GM23338 (cell line): ENCODE measurements around the gene RBPJ. TPM values are rescaled to one million over a fixed set of nuclear protein-coding genes. Genes with fewer than 3 reads are reported as not detected.

ENCODE experiments used
- ATAC-seq: fragments of 200-7000 bp; cut with Tn5 transposase; 3 replicates; pipeline ENCODE4 v1.9.1; 2020
- DNase-seq: peaks from one replicate; pipeline ENCODE4 v3.0.0-alpha.2; 2015; ENCODE audit warnings: low spot score
- H2AFZ ChIP-seq: fragments of 200-600 bp; sonication (generic); 2 replicates; pipeline ENCODE4 v1.8.0; 2016; ENCODE audit warnings: antibody characterized with exemption, mild to moderate bottlenecking, moderate library complexity
- H3F3A ChIP-seq: fragments of 200-600 bp; sonication (generic); replicated peaks from 2 replicates; pipeline ENCODE4 v1.8.0; 2017; ENCODE audit warnings: antibody characterized with exemption, mixed run types, low read depth
- H3K27ac ChIP-seq: fragments of 200-600 bp; sonication (generic); 2 replicates; pipeline ENCODE4 v1.6.1; 2016; ENCODE audit warnings: low read depth
- H3K27me3 ChIP-seq: fragments of 200-600 bp; sonication (generic); 2 replicates; pipeline ENCODE4 v1.8.0; 2016; ENCODE audit warnings: mild to moderate bottlenecking, mixed run types, moderate library complexity; ENCODE audit not compliant: insufficient read depth
- H3K36me3 ChIP-seq: fragments of 200-600 bp; sonication (generic); 2 replicates; pipeline ENCODE4 v1.8.0; 2016; ENCODE audit warnings: mild to moderate bottlenecking; ENCODE audit not compliant: insufficient read depth
- H3K4me1 ChIP-seq: fragments of 200-600 bp; sonication (generic); 2 replicates; pipeline ENCODE4 v1.8.0; 2016; ENCODE audit warnings: mild to moderate bottlenecking, moderate library complexity; ENCODE audit not compliant: insufficient read depth
- H3K4me2 ChIP-seq: fragments of 200-600 bp; sonication (generic); 2 replicates; pipeline ENCODE4 v1.7.1; 2017; ENCODE audit warnings: mixed run types
- H3K4me3 ChIP-seq: fragments of 200-600 bp; sonication (generic); 2 replicates; pipeline ENCODE4 v1.6.1; 2016; ENCODE audit warnings: mixed run types
- H3K79me2 ChIP-seq: fragments of 200-600 bp; sonication (generic); replicated peaks from 2 replicates; pipeline ENCODE4 v1.8.0; 2017; ENCODE audit warnings: mild to moderate bottlenecking; ENCODE audit not compliant: insufficient read depth
- H3K9me2 ChIP-seq: fragments of 200-600 bp; sonication (generic); 2 replicates; pipeline ENCODE4 v1.8.0; 2017; ENCODE audit not compliant: insufficient read depth
- H4K20me1 ChIP-seq: fragments of 200-600 bp; sonication (generic); replicated peaks from 2 replicates; pipeline ENCODE4 v1.8.0; 2017; ENCODE audit warnings: mild to moderate bottlenecking; ENCODE audit not compliant: insufficient read depth
- H3K27ac Mint-ChIP-seq: 2 replicates; pipeline ENCODE4 v1.8.0; 2020; ENCODE audit warnings: inconsistent platforms, mild to moderate bottlenecking, moderate library complexity, mixed read lengths
- H3K27me3 Mint-ChIP-seq: 3 replicates; pipeline ENCODE4 v1.8.0; 2022; ENCODE audit warnings: low read depth, mild to moderate bottlenecking, moderate library complexity, mixed read lengths, inconsistent platforms; ENCODE audit not compliant: insufficient read depth, poor library complexity
- H3K36me3 Mint-ChIP-seq: 3 replicates; pipeline ENCODE4 v1.8.0; 2021; ENCODE audit warnings: low read depth, mild to moderate bottlenecking, inconsistent platforms, moderate library complexity, mixed read lengths
- H3K4me1 Mint-ChIP-seq: 3 replicates; pipeline ENCODE4 v1.8.0; 2020; ENCODE audit warnings: mild to moderate bottlenecking, inconsistent platforms, mixed read lengths
- H3K4me3 Mint-ChIP-seq: 3 replicates; pipeline ENCODE4 v1.8.0; 2021; ENCODE audit warnings: moderate library complexity, mild to moderate bottlenecking, inconsistent platforms, mixed read lengths
- H3K9me3 Mint-ChIP-seq: 3 replicates; pipeline ENCODE4 v1.8.0; 2020; ENCODE audit warnings: moderate library complexity, mild to moderate bottlenecking, inconsistent platforms, mixed read lengths
- EZH2 ChIP-seq: fragments of 200-600 bp; sonication (generic); IDR thresholded peaks from one replicate; pipeline ENCODE4 v1.8.0; 2017; ENCODE audit warnings: antibody characterized with exemption, mild to moderate bottlenecking, low read depth; ENCODE audit not compliant: unreplicated experiment
- EZH2phosphoT487 ChIP-seq: fragments of 200-600 bp; sonication (generic); IDR thresholded peaks from one replicate; pipeline ENCODE4 v1.8.1; 2018; ENCODE audit warnings: antibody characterized with exemption; ENCODE audit not compliant: unreplicated experiment
- JUNB ChIP-seq: IDR thresholded peaks from one replicate; pipeline ENCODE4 v1.6.1; 2016; ENCODE audit warnings: antibody characterized with exemption; ENCODE audit not compliant: unreplicated experiment
- NANOG ChIP-seq: IDR thresholded peaks from 2 replicates; pipeline ENCODE4 v1.6.1; 2016; ENCODE audit warnings: antibody characterized with exemption, borderline replicate concordance
- STAT1 ChIP-seq: IDR thresholded peaks from one replicate; pipeline ENCODE4 v1.6.1; 2016; ENCODE audit warnings: antibody characterized with exemption; ENCODE audit not compliant: unreplicated experiment
- ZNF114 ChIP-seq: fragments of 250-450 bp; sonication (Bioruptor Pico); IDR thresholded peaks from 2 replicates; pipeline ENCODE4 v1.5.0; 2020; ENCODE audit warnings: mild to moderate bottlenecking, moderate library complexity
- ZNF462 ChIP-seq: fragments of 250-450 bp; sonication (Bioruptor Pico); IDR thresholded peaks from 2 replicates; pipeline ENCODE4 v1.5.0; 2020; ENCODE audit warnings: mild to moderate bottlenecking, moderate library complexity
- polyA plus RNA-seq: library from polyadenylated mRNA; unstranded; fragments of >200 nt; fragmentation: Nextera tagmentation; extraction: Ambion mirVana; gene quantifications from 2 replicates; pipeline ENCODE4 v1.2.1, GENCODE V29; 2016
- total RNA-seq: library from RNA; depleted of rRNA; stranded (reverse); fragments of >200 nt; shearing (Covaris generic); gene quantifications from 2 replicates; pipeline ENCODE4 v1.2.3, GENCODE V29; 2014
- TF ChIP-seq, protein P1 (sequence below): IDR thresholded peaks from 2 replicates; pipeline ENCODE4 v1.6.1; 2016; ENCODE audit warnings: antibody characterized with exemption

Gene RBPJ
- total and polyA plus RNA-seq, 2 experiments from 2014 or later: 212 to 457 TPM

GRCh38 chr4:26413582-26413981, 92.8 kb downstream of the RBPJ start:
- peaks cover 4% of the 10 kb centered on the region for H3K27me3 Mint-ChIP-seq
- H3K4me3 Mint-ChIP-seq: no peak overlapping the region
- DNase-seq (no peak), ATAC-seq (no peak)
- no peak overlapping the region for H2AFZ ChIP-seq
- H3K27ac ChIP-seq: no peak overlapping the region
- no peaks in the 10 kb centered on the region for H3F3A ChIP-seq
- H3K9me3 Mint-ChIP-seq: no peaks in the 10 kb centered on the region
- TF ChIP-seq, protein P1, sequence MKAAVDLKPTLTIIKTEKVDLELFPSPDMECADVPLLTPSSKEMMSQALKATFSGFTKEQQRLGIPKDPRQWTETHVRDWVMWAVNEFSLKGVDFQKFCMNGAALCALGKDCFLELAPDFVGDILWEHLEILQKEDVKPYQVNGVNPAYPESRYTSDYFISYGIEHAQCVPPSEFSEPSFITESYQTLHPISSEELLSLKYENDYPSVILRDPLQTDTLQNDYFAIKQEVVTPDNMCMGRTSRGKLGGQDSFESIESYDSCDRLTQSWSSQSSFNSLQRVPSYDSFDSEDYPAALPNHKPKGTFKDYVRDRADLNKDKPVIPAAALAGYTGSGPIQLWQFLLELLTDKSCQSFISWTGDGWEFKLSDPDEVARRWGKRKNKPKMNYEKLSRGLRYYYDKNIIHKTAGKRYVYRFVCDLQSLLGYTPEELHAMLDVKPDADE: no peak
- TF ChIP-seq STAT1 (no peak), ZNF114 (CRISPR knock-in tag) (no peak), ZNF462 (CRISPR knock-in tag) (no peak), JUNB (no peak), NANOG (no peak), EZH2 (no peak), EZH2phosphoT487 (no peak)
- H4K20me1 ChIP-seq: no peaks in the 10 kb centered on the region
- H3K4me1 ChIP-seq: peaks cover 16% of the 10 kb centered on the region
- no peak overlapping the region for H3K4me3 ChIP-seq
- H3K9me2 ChIP-seq: no peaks in the 10 kb centered on the region
- peaks cover 86% of the 10 kb centered on the region for H3K79me2 ChIP-seq
- peaks cover 11% of the 10 kb centered on the region for H3K4me1 Mint-ChIP-seq
- peaks cover 35% of the 10 kb centered on the region for H3K36me3 Mint-ChIP-seq
- H3K4me2 ChIP-seq: no peak overlapping the region
- H3K27ac Mint-ChIP-seq: no peak overlapping the region
- no peaks in the 10 kb centered on the region; the same call in 1 of the 2 replicates for H3K36me3 ChIP-seq
- H3K27me3 ChIP-seq: no peaks in the 10 kb centered on the region
